K562 (cell line): ENCODE measurements around the gene NDUFV2. TPM values are rescaled to one million over a fixed set of nuclear protein-coding genes. Genes with fewer than 3 reads are reported as not detected.
A peak's percentile ranks its signal among the peaks of the same experiment; 100 is the strongest.
"Not testable (repeated sequence)": the region's sequence is repeated elsewhere in the genome, so short reads cannot be mapped to it uniquely, and the experiment has no call there.

Experiments used
- ATAC-seq: fragments of 200-7000 bp; cut with Tn5 transposase; 3 replicates; pipeline ENCODE4 v1.9.1; 2020; ENCODE audit warnings: moderate library complexity
- BruUV-seq: library from RNA; stranded (reverse); fragments of 400-500 nt; replicated peaks from 2 replicates; lab custom pipeline; 2021; lab: Mats Ljungman, UMichigan
- CTCF ChIA-PET: fragments of 300-600 bp; formaldehyde crosslinking; extraction: SDS; loops from one replicate; lab custom pipeline; 2021; ENCODE audit warnings: low intra/inter-chr PET ratio; lab: Yijun Ruan, JAX
- POLR2A ChIA-PET: fragments of 300-600, 350-650 bp; sonication (Branson Sonifier 250); formaldehyde crosslinking; extraction: SDS; loops from one replicate; lab custom pipeline; 2021; ENCODE audit warnings: antibody characterized with exemption, inconsistent platforms; lab: Yijun Ruan, JAX
- DNase-seq, 4 experiments: peaks; one replicate each; pipeline versions ENCODE4 v3.0.0 to v3.0.0-alpha.2; 2011 to 2018; ENCODE audit warnings: low spot score in 3 of 4, mixed read lengths in 3 of 4; ENCODE audit errors: extremely low read depth in 1 of 4
- FAIRE-seq: peaks from 2 replicates; lab custom pipeline; 2011; peaks lifted over from hg19 to GRCh38; lab: Jason Lieb, UNC
- H2AFZ ChIP-seq: 2 replicates; pipeline ENCODE4 v1.6.0; 2011; ENCODE audit warnings: low read depth, low read length, control low read depth, inconsistent platforms
- H3K27ac ChIP-seq: fragments of 200-600 bp; 3 replicates; pipeline ENCODE4 v1.8.0; 2011; ENCODE audit warnings: low read depth, mild to moderate bottlenecking, control low read depth, inconsistent platforms, low read length, moderate library complexity, mixed read lengths; ENCODE audit errors: extremely low read depth
- H3K27me3 ChIP-seq, 2 experiments: fragments of 300-600 bp in 1 of 2; 2 replicates in 1 of 2; 3 replicates in 1 of 2; pipeline versions ENCODE4 v1.6.0 to v1.8.0; 2011; ENCODE audit warnings: inconsistent platforms in 2 of 2, low read length in 2 of 2, mild to moderate bottlenecking in 1 of 2, mixed read lengths in 1 of 2, moderate library complexity in 1 of 2; ENCODE audit not compliant: control insufficient read depth in 2 of 2, insufficient read depth in 2 of 2
- H3K36me3 ChIP-seq: fragments of 300-600 bp; 3 replicates; pipeline ENCODE4 v1.8.0; 2011; ENCODE audit warnings: mild to moderate bottlenecking, low read length, inconsistent platforms; ENCODE audit not compliant: control insufficient read depth, insufficient read depth
- H3K4me1 ChIP-seq, 2 experiments: fragments of 200-600 bp in 1 of 2; replicated peaks in 1 of 2; 2 replicates in 1 of 2; 3 replicates in 1 of 2; pipeline versions ENCODE4 v1.5.1 to v1.8.0; 2011; ENCODE audit warnings: inconsistent platforms in 2 of 2, low read length in 2 of 2, mild to moderate bottlenecking in 1 of 2, mixed read lengths in 1 of 2, moderate library complexity in 1 of 2; ENCODE audit not compliant: control insufficient read depth in 2 of 2, insufficient read depth in 2 of 2
- H3K4me2 ChIP-seq: 2 replicates; pipeline ENCODE4 v1.6.1; 2011; ENCODE audit warnings: low read length, control low read depth, inconsistent platforms, mixed read lengths; ENCODE audit not compliant: insufficient read depth
- H3K4me3 ChIP-seq: fragments of 200-600 bp; sonication (generic), shearing (Covaris generic); 2 replicates; pipeline ENCODE4 v1.5.1; 2016; ENCODE audit warnings: control low read depth, inconsistent platforms
- H3K79me2 ChIP-seq: fragments of 200-600 bp; 3 replicates; pipeline ENCODE4 v1.8.0; 2011; ENCODE audit warnings: low read length, inconsistent platforms; ENCODE audit not compliant: control insufficient read depth, insufficient read depth
- H3K9ac ChIP-seq, 2 experiments: 2 replicates each; pipeline versions ENCODE4 v1.6.0 to v1.6.1; 2011; ENCODE audit warnings: low read depth in 2 of 2, low read length in 2 of 2, control low read depth in 1 of 2, inconsistent platforms in 1 of 2, mild to moderate bottlenecking in 1 of 2, mixed read lengths in 1 of 2; ENCODE audit not compliant: insufficient read depth in 1 of 2
- H3K9me1 ChIP-seq: one replicate; pipeline ENCODE4 v1.6.0; 2011; ENCODE audit warnings: inconsistent platforms, mild to moderate bottlenecking, low read length, moderate library complexity; ENCODE audit not compliant: control insufficient read depth, insufficient read depth
- H3K9me3 ChIP-seq: replicated peaks from 2 replicates; pipeline ENCODE4 v1.5.1; 2011; ENCODE audit warnings: low read depth, low read length, inconsistent platforms; ENCODE audit not compliant: control insufficient read depth, insufficient read depth
- H4K20me1 ChIP-seq: replicated peaks from 2 replicates; pipeline ENCODE4 v1.6.1; 2011; ENCODE audit warnings: low read length, inconsistent platforms, mixed read lengths; ENCODE audit not compliant: control insufficient read depth, insufficient read depth
- BCOR ChIP-seq: fragments of 450-650 bp; IDR thresholded peaks from 2 replicates; pipeline ENCODE4 v1.6.1; 2016
- NFIC ChIP-seq: fragments of 450-650 bp; IDR thresholded peaks from 2 replicates; pipeline ENCODE4 v1.6.1; 2017; ENCODE audit warnings: mild to moderate bottlenecking, inconsistent platforms
- PHF20 ChIP-seq: fragments of 450-650 bp; IDR thresholded peaks from 2 replicates; pipeline ENCODE4 v1.6.1; 2018; ENCODE audit not compliant: partially characterized antibody
- ZNF146 ChIP-seq: IDR thresholded peaks from one replicate; pipeline ENCODE4 v1.6.1; 2018; ENCODE audit warnings: missing compliant biosample characterization; ENCODE audit not compliant: unreplicated experiment
- WGBS: fragments of 100-300 bp; shearing (Covaris generic); methylation state at CpG from one replicate; pipeline ENCODE4 v1.1.6; 2016; ENCODE audit warnings: low coverage, mixed read lengths; ENCODE audit not compliant: insufficient coverage; ENCODE audit errors: missing lambda C conversion rate; 5-methylcytosine and 5-hydroxymethylcytosine counted together
- in situ Hi-C: fragments of 300-500 bp; cut with MboI; formaldehyde crosslinking; loops from 4 replicates; pipeline ENCODE4 v1.15.0; 2018; ENCODE audit warnings: inconsistent platforms, mixed read lengths
- intact Hi-C: fragments of 100-400 bp; cut with micrococcal nuclease; formaldehyde crosslinking; loops from 2 replicates; pipeline ENCODE4 v1.14.2; 2022
- polyA plus RNA-seq, 8 experiments: library from polyadenylated mRNA; depleted of rRNA in 4 of 8; stranded (reverse) in 5 of 8; unstranded in 3 of 8; fragments of >200 nt; fragmentation: Nextera tagmentation in 2 of 8; fragmentation: Illumina TruSeq in 1 of 8; extraction: Ambion mirVana in 2 of 8; extraction: Trizol in 1 of 8; gene quantifications; 2 replicates each; pipeline versions ENCODE4 v1.2.1 to v1.2.3, GENCODE V29; 2011 to 2014; ENCODE audit warnings: inconsistent platforms in 1 of 8, missing spikeins in 1 of 8
- total RNA-seq, 7 experiments: library from RNA; depleted of rRNA in 6 of 7; stranded (reverse); fragments of >200 nt in 6 of 7; fragmentation: Illumina TruSeq in 2 of 7; extraction: Trizol in 2 of 7; gene quantifications; 2 replicates each; pipeline versions ENCODE4 v1.2.1 to v1.2.3, GENCODE V29; 2011 to 2021; ENCODE audit warnings: low replicate concordance in 1 of 7

NDUFV2 gene
- total and polyA plus RNA-seq, 9 of the 15 experiments (the other 6 are each of a cell fraction or from before 2014, with no cell fraction given) = 213 to 550 (median 384) TPM

GRCh38 chr18:9093109-9093508, 9.4 kb upstream of the NDUFV2 start:
- 38% methylated on average over 2 of the region's 3 CpGs for WGBS
- DNase-seq, H3K27ac ChIP-seq, H3K4me2 ChIP-seq, BruUV-seq, H3K9me3 ChIP-seq, H3K9ac ChIP-seq, H4K20me1 ChIP-seq, FAIRE-seq, H3K4me3 ChIP-seq, H3K9me1 ChIP-seq, intact Hi-C loops, CTCF ChIA-PET, H3K27me3 ChIP-seq, H3K79me2 ChIP-seq, H3K36me3 ChIP-seq, in situ Hi-C loops, ATAC-seq: not testable (repeated sequence)
- TF ChIP-seq NFIC (0 out of 2 replicates have a peak, but pooled peaks have one; percentile 21), PHF20 (peak; percentile 11), BCOR (peak; percentile 69), ZNF146 (CRISPR knock-in tag) (peak; percentile 24)
- 0 out of 2 replicates have a peak overlapping the region, but pooled peaks have one; percentile 5 for H2AFZ ChIP-seq
- POLR2A ChIA-PET = interaction anchor here (0.6 to 1.7 kb wide), 2 partner anchors 10 to 32 kb away, joined by 3 to 5 read pairs; no protein-coding TSS in a partner anchor
- H3K4me1 ChIP-seq = peaks cover 3 to 21% of the 10 kb centered on the region in 2 experiments; a peak in 4 of 5 replicates
